Cardiac fibroblast (primary cell): Measurements from ENCODE around the gene DDX39A.

Experiments
- DNase-seq, 2 donors: peaks; one replicate each; pipeline versions ENCODE4 v3.0.0 to v3.0.0-alpha.2; 2010; ENCODE audit warnings: low read depth in 2 of 2
- H3K4me3 ChIP-seq, 2 donors: replicated peaks in 1 of 2; 1 replicate in 1 of 2; 2 replicates in 1 of 2; pipeline ENCODE4 v1.5.1; 2011; ENCODE audit warnings: low read depth in 2 of 2, low read length in 2 of 2, mild to moderate bottlenecking in 2 of 2, moderate library complexity in 1 of 2
- TF ChIP-seq, protein P1 (sequence below): IDR thresholded peaks from one replicate; pipeline ENCODE4 v1.5.1; 2011; ENCODE audit warnings: low read depth, mild to moderate bottlenecking, low read length, inconsistent platforms

The DDX39A gene

DNA sequence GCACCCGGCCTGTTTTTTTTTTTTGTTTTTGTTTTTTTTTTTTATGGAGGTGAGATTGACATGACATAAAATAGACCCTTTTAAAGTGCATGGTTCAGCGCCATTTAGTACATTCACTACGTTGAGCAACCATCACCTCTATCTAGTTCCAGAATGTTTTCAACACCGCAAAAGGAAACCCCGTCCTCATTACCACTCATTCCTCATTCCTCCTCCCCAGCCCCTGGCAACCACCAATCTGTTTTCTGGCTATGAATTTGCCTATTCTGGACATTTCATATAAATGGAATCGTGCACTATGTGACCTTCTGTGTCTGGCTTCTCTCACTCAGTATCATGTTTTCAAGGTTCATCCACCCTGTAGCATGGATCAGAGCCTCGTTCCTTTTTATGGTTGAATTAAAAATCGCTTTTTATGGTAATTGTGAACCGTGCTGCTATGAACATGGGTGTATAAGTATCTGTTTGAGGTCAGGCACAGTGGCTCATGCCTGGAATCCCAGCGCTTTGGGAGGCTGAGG is 47.8 kb downstream of the DDX39A start:
- DNase-seq, result no peak
- no peak overlapping the region for H3K4me3 ChIP-seq
- TF ChIP-seq, protein P1, sequence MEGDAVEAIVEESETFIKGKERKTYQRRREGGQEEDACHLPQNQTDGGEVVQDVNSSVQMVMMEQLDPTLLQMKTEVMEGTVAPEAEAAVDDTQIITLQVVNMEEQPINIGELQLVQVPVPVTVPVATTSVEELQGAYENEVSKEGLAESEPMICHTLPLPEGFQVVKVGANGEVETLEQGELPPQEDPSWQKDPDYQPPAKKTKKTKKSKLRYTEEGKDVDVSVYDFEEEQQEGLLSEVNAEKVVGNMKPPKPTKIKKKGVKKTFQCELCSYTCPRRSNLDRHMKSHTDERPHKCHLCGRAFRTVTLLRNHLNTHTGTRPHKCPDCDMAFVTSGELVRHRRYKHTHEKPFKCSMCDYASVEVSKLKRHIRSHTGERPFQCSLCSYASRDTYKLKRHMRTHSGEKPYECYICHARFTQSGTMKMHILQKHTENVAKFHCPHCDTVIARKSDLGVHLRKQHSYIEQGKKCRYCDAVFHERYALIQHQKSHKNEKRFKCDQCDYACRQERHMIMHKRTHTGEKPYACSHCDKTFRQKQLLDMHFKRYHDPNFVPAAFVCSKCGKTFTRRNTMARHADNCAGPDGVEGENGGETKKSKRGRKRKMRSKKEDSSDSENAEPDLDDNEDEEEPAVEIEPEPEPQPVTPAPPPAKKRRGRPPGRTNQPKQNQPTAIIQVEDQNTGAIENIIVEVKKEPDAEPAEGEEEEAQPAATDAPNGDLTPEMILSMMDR, result no peak

DNA sequence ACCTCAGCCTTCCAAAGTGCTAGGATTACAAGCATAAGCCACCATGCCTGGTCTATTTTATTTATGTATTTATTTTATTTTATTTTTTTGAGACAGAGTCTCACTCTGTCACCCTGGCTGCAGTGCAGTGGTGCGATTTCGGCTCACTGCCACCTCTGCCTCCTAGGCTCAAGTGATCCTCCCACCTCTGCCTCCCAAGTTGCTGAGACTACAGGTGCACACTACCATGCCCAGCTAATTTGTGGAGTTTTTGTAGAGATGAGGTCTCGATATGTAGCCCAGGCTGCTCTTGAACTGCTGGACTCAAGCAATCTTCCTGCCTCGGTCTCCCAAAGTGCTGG is 48.2 kb downstream of the DDX39A start:
- TF ChIP-seq, protein P1, result no peak
- H3K4me3 ChIP-seq, result no peak overlapping the region
- no peak for DNase-seq

DNA sequence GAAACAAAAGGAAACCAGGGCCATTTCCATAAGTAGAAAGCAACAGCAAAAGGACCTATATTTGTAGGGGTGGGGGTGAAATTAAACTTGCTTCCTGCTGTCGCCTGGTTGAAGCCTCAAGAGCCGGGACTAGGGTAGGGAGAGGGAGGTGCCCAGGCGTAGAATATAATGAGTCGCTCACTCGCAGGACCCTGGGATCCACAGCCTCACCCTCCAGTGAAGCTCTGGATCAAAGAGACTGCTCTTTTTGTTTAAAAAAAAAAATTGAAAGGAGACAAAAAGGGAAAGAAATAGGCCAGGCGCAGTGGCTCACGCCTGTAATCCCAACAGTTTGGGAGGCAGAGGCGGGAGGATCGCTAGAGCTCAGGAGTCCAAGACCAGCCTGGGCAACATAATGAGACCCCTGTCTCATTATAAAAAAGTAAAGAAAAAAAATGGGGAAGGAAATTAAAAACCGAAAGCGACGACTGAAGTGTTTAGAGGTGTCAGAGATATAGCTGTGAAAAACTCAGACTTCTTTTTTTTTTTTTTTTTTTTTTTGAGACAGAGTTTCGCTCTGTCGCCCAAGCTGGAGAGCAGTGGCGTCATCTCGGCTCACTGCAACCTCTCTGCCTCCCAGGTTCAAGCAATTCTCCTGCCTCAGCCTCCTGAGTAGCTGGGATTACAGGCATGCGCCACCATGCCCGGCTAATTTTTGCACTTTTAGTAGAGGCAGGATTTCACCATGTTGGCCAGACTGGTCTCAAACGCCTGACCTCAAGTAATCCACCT is 48.8 kb downstream of the DDX39A start:
- H3K4me3 ChIP-seq, result no peak overlapping the region
- no peak for DNase-seq
- TF ChIP-seq, protein P1, result no peak

DNA sequence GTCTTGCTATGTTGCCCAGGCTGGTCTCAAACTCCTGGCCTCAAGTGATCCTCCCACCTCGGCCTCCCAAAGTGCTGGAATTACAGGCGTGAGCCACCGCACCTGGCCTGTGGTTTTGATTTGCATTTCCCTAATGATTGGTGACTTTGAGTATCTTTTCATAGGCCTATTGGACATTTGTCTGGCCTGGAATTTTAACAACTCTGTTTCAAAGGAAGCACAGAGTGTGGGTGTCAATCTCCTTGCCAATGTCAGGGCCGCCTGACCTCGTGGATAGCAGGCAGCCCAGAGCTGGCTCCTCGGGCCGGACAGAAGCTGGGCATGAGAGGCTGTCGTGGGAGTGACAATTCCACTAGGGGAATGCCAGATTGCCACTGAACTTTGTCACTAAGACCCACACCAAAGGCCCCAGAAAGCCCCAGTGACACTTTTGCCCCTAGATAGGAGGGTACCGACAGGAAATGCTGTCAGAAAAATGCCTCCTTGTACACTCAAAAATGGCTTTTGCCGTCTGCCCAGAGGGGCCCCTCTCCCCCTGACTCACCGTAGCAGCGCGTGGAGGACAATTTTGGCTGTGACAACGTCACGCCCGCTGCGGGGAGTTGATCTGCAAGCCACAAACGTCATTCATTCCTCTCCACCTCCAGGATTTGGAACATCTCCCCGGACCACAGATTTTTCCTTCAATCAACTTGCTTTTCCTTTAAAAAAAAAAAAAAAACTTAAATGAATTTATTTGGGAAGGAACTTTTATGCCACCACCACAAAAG is 49.6 kb downstream of the DDX39A start:
- TF ChIP-seq, protein P1, result no peak
- peak; percentile 30 to 58 for DNase-seq
- no peak overlapping the region for H3K4me3 ChIP-seq

DNA sequence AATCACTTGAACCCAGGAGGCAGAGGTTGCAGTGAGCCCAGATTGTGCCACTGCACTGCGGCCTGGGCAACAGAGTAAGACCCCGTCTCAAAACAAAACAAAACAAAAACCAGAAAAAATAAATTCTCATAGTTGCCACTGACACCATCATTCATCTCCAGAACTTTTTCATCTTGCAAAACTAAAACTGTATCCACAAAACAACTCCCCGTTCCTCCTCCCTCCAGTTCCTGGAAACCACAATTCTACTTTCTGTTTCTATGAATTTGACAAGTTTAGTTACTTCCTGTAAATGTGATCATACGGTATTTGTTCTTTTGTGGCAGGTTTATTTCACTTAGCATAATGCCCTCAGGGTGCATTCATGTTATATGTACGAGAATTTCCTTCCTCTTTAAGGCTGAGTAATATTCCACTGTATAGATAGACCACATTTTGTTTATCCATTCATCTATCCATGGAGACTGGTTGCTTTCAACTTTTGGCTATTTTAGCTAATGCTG is 51.1 kb downstream of the DDX39A start:
- no peak for DNase-seq
- TF ChIP-seq, protein P1, result no peak

DNA sequence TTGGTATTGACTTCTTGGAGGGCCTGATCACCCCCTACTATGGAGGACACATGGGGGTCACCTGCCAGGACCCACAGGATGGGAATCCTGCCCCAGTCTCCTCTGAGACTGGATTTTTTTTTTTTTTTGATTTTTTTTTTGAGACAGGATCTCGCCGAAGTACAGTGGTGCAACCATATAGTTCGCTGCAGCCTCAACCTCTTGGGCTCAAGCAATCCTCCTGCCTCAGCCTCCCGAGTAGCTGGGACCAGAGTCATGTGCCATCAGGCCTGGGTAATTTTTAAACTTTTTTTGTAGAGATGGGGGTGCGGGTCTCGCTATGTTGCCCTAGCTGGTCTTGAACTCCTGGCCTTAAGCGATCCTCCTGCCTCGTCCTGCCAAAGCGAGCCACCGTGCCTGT is 52.1 kb downstream of the DDX39A start:
- DNase-seq, result no peak
- TF ChIP-seq, protein P1, result no peak

More for the DNA sequence above, 51.1 kb downstream of the DDX39A start:
- no peak overlapping the region for H3K4me3 ChIP-seq

More for the DNA sequence above, 52.1 kb downstream of the DDX39A start:
- H3K4me3 ChIP-seq, result no peak overlapping the region
